ENCODE data around the gene STAB1. TPM values are rescaled to one million over a fixed set of nuclear protein-coding genes. Genes with fewer than 3 reads are reported as not detected.

The STAB1 gene
- total and polyA plus RNA-seq, 7 donors: 15.9 to 47.5 (median 29.0) TPM

DNA sequence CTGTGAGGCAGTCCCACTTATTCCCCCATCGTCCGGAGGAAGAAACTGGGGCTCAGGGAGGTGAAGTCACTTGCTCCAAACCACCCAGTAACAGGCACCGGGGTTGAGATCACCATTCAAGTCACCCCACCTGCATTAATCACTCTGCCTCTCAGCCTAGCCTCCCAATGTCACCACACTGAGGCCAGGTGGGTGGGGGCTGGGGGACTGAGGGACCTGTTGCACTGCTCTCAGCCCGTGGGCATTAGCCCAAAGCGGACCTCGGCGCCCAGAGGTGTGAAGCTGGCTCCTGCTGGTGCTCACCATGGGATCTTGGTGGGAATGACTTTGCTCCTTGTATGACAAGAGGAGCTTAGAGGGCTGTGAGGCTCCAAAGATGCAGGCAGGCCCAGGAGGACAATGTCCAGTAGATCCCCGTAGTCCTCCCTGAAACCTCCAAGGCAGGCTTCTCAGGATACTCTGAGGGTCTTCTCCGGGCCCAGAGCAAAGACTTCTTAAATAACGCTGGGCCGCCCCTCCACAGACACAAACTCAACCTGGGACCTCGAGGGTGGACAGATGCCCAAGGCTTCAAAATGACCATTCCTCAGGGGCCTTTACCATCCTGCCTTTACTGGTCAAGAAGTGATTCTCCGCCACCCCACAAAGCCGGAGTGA lies 36.9 kb downstream of the STAB1 start:
- ATAC-seq (no peak), DNase-seq (peak in 1 of 2 donors; percentile 59)
- H3K4me1 ChIP-seq: peaks cover 13% of the 10 kb centered on the region
- no peaks in the 10 kb centered on the region for H3K27me3 ChIP-seq (ENCODE audit: insufficient read depth in 3 of 3, low read length in 2 of 3)
- intact Hi-C loops (cut with DNase I): loop anchor here (5.0 kb wide), 2 partner anchors 35 to 60 kb away; partner anchors contain the start of gene STAB1 (in 1 of the 2)
- WGBS, 3 donors: 87 to 90% (median 89%) methylated on average over 14 of the region's 14 CpGs
- peak overlapping the region; percentile 69 for H3K4me3 ChIP-seq
- H3K9me3 ChIP-seq: no peaks in the 10 kb centered on the region
- no peak overlapping the region for H3K27ac ChIP-seq
- TF ChIP-seq, protein P1, sequence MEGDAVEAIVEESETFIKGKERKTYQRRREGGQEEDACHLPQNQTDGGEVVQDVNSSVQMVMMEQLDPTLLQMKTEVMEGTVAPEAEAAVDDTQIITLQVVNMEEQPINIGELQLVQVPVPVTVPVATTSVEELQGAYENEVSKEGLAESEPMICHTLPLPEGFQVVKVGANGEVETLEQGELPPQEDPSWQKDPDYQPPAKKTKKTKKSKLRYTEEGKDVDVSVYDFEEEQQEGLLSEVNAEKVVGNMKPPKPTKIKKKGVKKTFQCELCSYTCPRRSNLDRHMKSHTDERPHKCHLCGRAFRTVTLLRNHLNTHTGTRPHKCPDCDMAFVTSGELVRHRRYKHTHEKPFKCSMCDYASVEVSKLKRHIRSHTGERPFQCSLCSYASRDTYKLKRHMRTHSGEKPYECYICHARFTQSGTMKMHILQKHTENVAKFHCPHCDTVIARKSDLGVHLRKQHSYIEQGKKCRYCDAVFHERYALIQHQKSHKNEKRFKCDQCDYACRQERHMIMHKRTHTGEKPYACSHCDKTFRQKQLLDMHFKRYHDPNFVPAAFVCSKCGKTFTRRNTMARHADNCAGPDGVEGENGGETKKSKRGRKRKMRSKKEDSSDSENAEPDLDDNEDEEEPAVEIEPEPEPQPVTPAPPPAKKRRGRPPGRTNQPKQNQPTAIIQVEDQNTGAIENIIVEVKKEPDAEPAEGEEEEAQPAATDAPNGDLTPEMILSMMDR (IDR thresholded peaks at IDR 0.05): no peak
- peaks cover 0 to 5% of the 10 kb centered on the region in 2 donors for H3K36me3 ChIP-seq (ENCODE audit: insufficient read depth in 1 of 2, low read depth in 1 of 2)

DNA sequence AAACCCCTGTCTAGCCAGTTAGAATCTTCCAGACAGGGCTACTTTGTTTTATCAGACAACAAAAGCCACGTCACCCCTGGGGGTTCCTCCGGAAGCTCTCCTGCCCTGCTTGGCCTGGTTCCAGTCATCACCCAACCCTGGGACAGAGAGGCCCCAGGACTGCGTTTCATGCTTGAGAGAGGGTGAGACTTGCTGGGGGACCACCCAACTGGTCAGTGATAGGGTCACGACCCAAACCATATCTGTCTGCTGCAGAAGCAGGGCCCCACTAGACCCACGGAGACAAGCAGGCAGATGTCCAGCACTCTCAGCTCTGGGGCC lies 37.3 kb downstream of the STAB1 start:
- no peak for ATAC-seq
- peak overlapping the region; percentile 69 for H3K4me3 ChIP-seq
- 60 to 65% (median 62%) methylated on average over 5 of the region's 5 CpGs for WGBS, 3 donors
- H3K9me3 ChIP-seq: no peaks in the 10 kb centered on the region
- intact Hi-C loops (cut with DNase I): loop anchor here (5.0 kb wide), 2 partner anchors 35 to 60 kb away; partner anchors contain the start of gene STAB1 (in 1 of the 2)
- no peaks in the 10 kb centered on the region for H3K27me3 ChIP-seq (ENCODE audit: insufficient read depth in 3 of 3, low read length in 2 of 3)
- H3K4me1 ChIP-seq: peaks cover 16% of the 10 kb centered on the region
- peak in 1 of 2 donors; percentile 60 for DNase-seq
- peaks cover 0 to 5% of the 10 kb centered on the region in 2 donors for H3K36me3 ChIP-seq (ENCODE audit: insufficient read depth in 1 of 2, low read depth in 1 of 2)
- TF ChIP-seq, protein P1 (IDR thresholded peaks at IDR 0.05): no peak
- H3K27ac ChIP-seq: no peak overlapping the region

DNA sequence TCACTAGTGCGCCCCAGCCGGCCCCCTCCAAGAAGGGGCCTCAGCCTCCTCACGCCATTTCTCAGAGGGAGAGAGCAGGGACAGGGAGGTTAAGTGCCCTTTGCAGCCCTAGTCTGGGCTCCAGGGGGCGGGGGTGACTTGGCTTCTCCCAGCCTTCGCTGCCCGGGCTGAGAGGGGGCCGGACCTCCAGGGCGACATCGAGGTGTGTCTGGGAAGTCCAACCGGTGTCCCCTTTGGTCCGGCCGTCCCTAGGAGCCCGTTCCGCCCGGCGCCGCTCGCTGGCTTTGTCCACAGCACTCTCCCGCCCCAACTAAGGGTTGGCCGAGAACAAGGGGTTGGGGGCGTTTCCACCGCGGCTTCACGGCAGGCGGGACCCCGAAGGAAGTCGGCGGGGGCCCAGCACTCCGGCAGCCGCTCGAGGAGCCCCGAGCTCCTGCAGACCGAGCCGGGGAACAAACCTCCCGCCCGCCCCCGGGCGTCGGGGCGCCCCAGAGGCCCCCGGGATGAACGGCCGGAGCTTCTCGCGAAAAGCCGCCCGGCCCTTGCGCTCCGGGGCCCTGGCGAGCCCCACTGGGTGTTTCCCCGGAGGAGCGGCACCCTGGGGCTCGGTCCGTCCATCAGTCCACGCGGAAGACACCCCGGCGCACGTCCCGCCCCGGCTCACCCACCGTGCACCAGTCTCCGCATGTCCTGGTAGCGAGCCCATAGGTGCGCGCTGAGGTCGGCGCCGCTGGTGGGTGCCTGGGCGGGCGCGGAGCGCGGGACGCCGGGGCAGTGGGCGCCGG lies 37.9 kb downstream of the STAB1 start:
- H3K27ac ChIP-seq: peak overlapping the region; percentile 46
- no peaks in the 10 kb centered on the region for H3K9me3 ChIP-seq
- TF ChIP-seq, protein P1 (IDR thresholded peaks at IDR 0.05): no peak
- H3K4me3 ChIP-seq: peak overlapping the region; percentile 69
- intact Hi-C loops (cut with DNase I): loop anchor here (5.0 kb wide), 2 partner anchors 36 to 61 kb away; partner anchors contain the start of gene STAB1 (in 1 of the 2)
- H3K27me3 ChIP-seq (ENCODE audit: insufficient read depth in 3 of 3, low read length in 2 of 3): no peaks in the 10 kb centered on the region
- H3K4me1 ChIP-seq: peaks cover 22% of the 10 kb centered on the region
- ATAC-seq (no peak), DNase-seq (peak in 1 of 2 donors; percentile 70)
- peaks cover 0 to 2% of the 10 kb centered on the region in 2 donors for H3K36me3 ChIP-seq (ENCODE audit: insufficient read depth in 1 of 2, low read depth in 1 of 2)
- WGBS, 3 donors: 12 to 20% (median 13%) methylated on average over 56 to 78 of the region's 78 CpGs

DNA sequence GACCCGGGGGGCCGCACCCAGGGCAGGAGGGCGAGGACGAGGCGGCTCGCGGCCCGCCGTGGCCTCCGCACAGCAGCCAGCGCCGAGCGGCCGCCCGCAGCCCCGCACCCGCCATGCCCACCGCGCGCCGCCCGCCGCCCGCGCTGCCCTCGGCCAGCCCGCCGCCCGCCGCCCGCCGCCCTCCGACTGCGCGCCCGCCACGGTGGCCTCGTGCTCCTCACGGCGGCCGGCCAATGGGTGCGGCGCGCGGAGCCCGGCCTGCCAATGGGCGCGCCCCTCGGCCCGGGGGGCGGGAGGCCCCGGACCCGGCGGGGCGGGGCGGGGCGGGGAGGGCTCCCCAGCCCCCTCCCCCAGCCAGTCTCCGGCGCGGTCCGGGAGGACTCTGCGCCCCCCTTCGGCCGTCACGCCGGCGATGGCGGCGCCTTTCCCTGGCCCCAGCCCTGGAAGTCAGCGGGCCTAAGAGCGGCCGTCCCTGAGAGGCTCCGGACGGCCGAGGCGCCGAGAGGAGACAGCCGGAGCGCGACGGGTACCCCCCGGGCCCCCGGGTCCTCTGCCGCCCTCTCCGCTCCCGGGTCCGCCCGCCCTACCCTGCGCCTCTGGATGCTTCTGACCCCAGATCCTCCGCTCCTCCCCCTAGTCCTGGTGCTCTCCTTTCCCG lies 38.6 kb downstream of the STAB1 start, which contains the start of gene NT5DC2:
Gene NT5DC2, minus strand, starts transcription at position 235 of the 658 bp plus-strand sequence. Its CDS starts 120 bp downstream, at position 115.
- H3K4me1 ChIP-seq: peaks cover 28% of the 10 kb centered on the region
- DNase-seq: peak; percentile 77
- peak; percentile 20 to 33 (median 32) for ATAC-seq
- WGBS, 3 donors: 2 to 13% (median 10%) methylated on average over 10 to 91 of the region's 91 CpGs
- peak within 1 kb of the TSS; percentile 96 for H3K27ac ChIP-seq
- H3K27me3 ChIP-seq (ENCODE audit: insufficient read depth in 3 of 3, low read length in 2 of 3): no peaks in the 10 kb centered on the region
- H3K4me3 ChIP-seq: peak within 1 kb of the TSS; percentile 72
- no peaks in the 10 kb centered on the region for H3K36me3 ChIP-seq (ENCODE audit: insufficient read depth in 1 of 2, low read depth in 1 of 2)
- H3K9me3 ChIP-seq: no peaks in the 10 kb centered on the region
- intact Hi-C loops (cut with DNase I): loop anchor here (5.0 kb wide), 2 partner anchors 36 to 61 kb away; partner anchors contain the start of gene STAB1 (in 1 of the 2)
- TF ChIP-seq, protein P1 (IDR thresholded peaks at IDR 0.05): no peak

Data from psoas muscle (tissue), 8 donors.